K562 (cell line): Measurements from ENCODE around the gene SMAD3. TPM values are rescaled to one million over a fixed set of nuclear protein-coding genes. Genes with fewer than 3 reads are reported as not detected.

Source experiments
- ATAC-seq: fragments of 200-7000 bp; cut with Tn5 transposase; 3 replicates; pipeline ENCODE4 v1.9.1; 2020; ENCODE audit warnings: moderate library complexity
- BruUV-seq: library from RNA; stranded (reverse); fragments of 400-500 nt; replicated peaks from 2 replicates; lab custom pipeline; 2021; lab: Mats Ljungman, UMichigan
- CTCF ChIA-PET: fragments of 300-600 bp; formaldehyde crosslinking; extraction: SDS; loops from one replicate; lab custom pipeline; 2021; ENCODE audit warnings: low intra/inter-chr PET ratio; lab: Yijun Ruan, JAX
- POLR2A ChIA-PET: fragments of 300-600, 350-650 bp; sonication (Branson Sonifier 250); formaldehyde crosslinking; extraction: SDS; loops from one replicate; lab custom pipeline; 2021; ENCODE audit warnings: antibody characterized with exemption, inconsistent platforms; lab: Yijun Ruan, JAX
- DNase-seq, 4 experiments: peaks; one replicate each; pipeline versions ENCODE4 v3.0.0 to v3.0.0-alpha.2; 2011 to 2018; ENCODE audit warnings: low spot score in 3 of 4, mixed read lengths in 3 of 4; ENCODE audit errors: extremely low read depth in 1 of 4
- FAIRE-seq: peaks from 2 replicates; lab custom pipeline; 2011; peaks lifted over from hg19 to GRCh38; lab: Jason Lieb, UNC
- H2AFZ ChIP-seq: 2 replicates; pipeline ENCODE4 v1.6.0; 2011; ENCODE audit warnings: low read depth, low read length, control low read depth, inconsistent platforms
- H3K27ac ChIP-seq: fragments of 200-600 bp; 3 replicates; pipeline ENCODE4 v1.8.0; 2011; ENCODE audit warnings: low read depth, mild to moderate bottlenecking, control low read depth, inconsistent platforms, low read length, moderate library complexity, mixed read lengths; ENCODE audit errors: extremely low read depth
- H3K27me3 ChIP-seq, 2 experiments: fragments of 300-600 bp in 1 of 2; 2 replicates in 1 of 2; 3 replicates in 1 of 2; pipeline versions ENCODE4 v1.6.0 to v1.8.0; 2011; ENCODE audit warnings: inconsistent platforms in 2 of 2, low read length in 2 of 2, mild to moderate bottlenecking in 1 of 2, mixed read lengths in 1 of 2, moderate library complexity in 1 of 2; ENCODE audit not compliant: control insufficient read depth in 2 of 2, insufficient read depth in 2 of 2
- H3K36me3 ChIP-seq: fragments of 300-600 bp; 3 replicates; pipeline ENCODE4 v1.8.0; 2011; ENCODE audit warnings: mild to moderate bottlenecking, low read length, inconsistent platforms; ENCODE audit not compliant: control insufficient read depth, insufficient read depth
- H3K4me1 ChIP-seq, 2 experiments: fragments of 200-600 bp in 1 of 2; replicated peaks in 1 of 2; 2 replicates in 1 of 2; 3 replicates in 1 of 2; pipeline versions ENCODE4 v1.5.1 to v1.8.0; 2011; ENCODE audit warnings: inconsistent platforms in 2 of 2, low read length in 2 of 2, mild to moderate bottlenecking in 1 of 2, mixed read lengths in 1 of 2, moderate library complexity in 1 of 2; ENCODE audit not compliant: control insufficient read depth in 2 of 2, insufficient read depth in 2 of 2
- H3K4me2 ChIP-seq: 2 replicates; pipeline ENCODE4 v1.6.1; 2011; ENCODE audit warnings: low read length, control low read depth, inconsistent platforms, mixed read lengths; ENCODE audit not compliant: insufficient read depth
- H3K4me3 ChIP-seq: fragments of 200-600 bp; sonication (generic), shearing (Covaris generic); 2 replicates; pipeline ENCODE4 v1.5.1; 2016; ENCODE audit warnings: control low read depth, inconsistent platforms
- H3K79me2 ChIP-seq: fragments of 200-600 bp; 3 replicates; pipeline ENCODE4 v1.8.0; 2011; ENCODE audit warnings: low read length, inconsistent platforms; ENCODE audit not compliant: control insufficient read depth, insufficient read depth
- H3K9ac ChIP-seq, 2 experiments: 2 replicates each; pipeline versions ENCODE4 v1.6.0 to v1.6.1; 2011; ENCODE audit warnings: low read depth in 2 of 2, low read length in 2 of 2, control low read depth in 1 of 2, inconsistent platforms in 1 of 2, mild to moderate bottlenecking in 1 of 2, mixed read lengths in 1 of 2; ENCODE audit not compliant: insufficient read depth in 1 of 2
- H3K9me1 ChIP-seq: one replicate; pipeline ENCODE4 v1.6.0; 2011; ENCODE audit warnings: inconsistent platforms, mild to moderate bottlenecking, low read length, moderate library complexity; ENCODE audit not compliant: control insufficient read depth, insufficient read depth
- H3K9me3 ChIP-seq: replicated peaks from 2 replicates; pipeline ENCODE4 v1.5.1; 2011; ENCODE audit warnings: low read depth, low read length, inconsistent platforms; ENCODE audit not compliant: control insufficient read depth, insufficient read depth
- H4K20me1 ChIP-seq: replicated peaks from 2 replicates; pipeline ENCODE4 v1.6.1; 2011; ENCODE audit warnings: low read length, inconsistent platforms, mixed read lengths; ENCODE audit not compliant: control insufficient read depth, insufficient read depth
- ATF4 ChIP-seq: fragments of 450-650 bp; formaldehyde crosslinking; IDR thresholded peaks from 2 replicates; pipeline ENCODE4 v1.4.0; 2022; ENCODE audit warnings: mild to moderate bottlenecking, moderate library complexity
- CHD7 ChIP-seq: fragments of 200-600 bp; sonication (generic); IDR thresholded peaks from one replicate; pipeline ENCODE4 v1.6.1; 2012; ENCODE audit warnings: mild to moderate bottlenecking, low read depth, low read length, inconsistent platforms
- HLTF ChIP-seq: fragments of 450-650 bp; IDR thresholded peaks from 2 replicates; pipeline ENCODE4 v1.6.1; 2016
- MXI1 ChIP-seq: IDR thresholded peaks from 2 replicates; pipeline ENCODE4 v1.6.1; 2011; ENCODE audit warnings: low read depth, mild to moderate bottlenecking, improper control_type of control experiment, low read length
- SNRNP70 ChIP-seq: fragments of 200-400 bp; formaldehyde crosslinking; optimal IDR thresholded peaks from 2 replicates; pipeline ENCODE3; 2017; ENCODE audit warnings: low read depth, low read length
- THRA ChIP-seq: fragments of 450-650 bp; IDR thresholded peaks from 2 replicates; pipeline ENCODE4 v1.6.1; 2017; ENCODE audit warnings: mild to moderate bottlenecking, moderate library complexity
- WGBS: fragments of 100-300 bp; shearing (Covaris generic); methylation state at CpG from one replicate; pipeline ENCODE4 v1.1.6; 2016; ENCODE audit warnings: low coverage, mixed read lengths; ENCODE audit not compliant: insufficient coverage; ENCODE audit errors: missing lambda C conversion rate; 5-methylcytosine and 5-hydroxymethylcytosine counted together
- in situ Hi-C: fragments of 300-500 bp; cut with MboI; formaldehyde crosslinking; loops from 4 replicates; pipeline ENCODE4 v1.15.0; 2018; ENCODE audit warnings: inconsistent platforms, mixed read lengths
- intact Hi-C: fragments of 100-400 bp; cut with micrococcal nuclease; formaldehyde crosslinking; loops from 2 replicates; pipeline ENCODE4 v1.14.2; 2022
- polyA plus RNA-seq, 8 experiments: library from polyadenylated mRNA; depleted of rRNA in 4 of 8; stranded (reverse) in 5 of 8; unstranded in 3 of 8; fragments of >200 nt; fragmentation: Nextera tagmentation in 2 of 8; fragmentation: Illumina TruSeq in 1 of 8; extraction: Ambion mirVana in 2 of 8; extraction: Trizol in 1 of 8; gene quantifications; 2 replicates each; pipeline versions ENCODE4 v1.2.1 to v1.2.3, GENCODE V29; 2011 to 2014; ENCODE audit warnings: inconsistent platforms in 1 of 8, missing spikeins in 1 of 8
- total RNA-seq, 7 experiments: library from RNA; depleted of rRNA in 6 of 7; stranded (reverse); fragments of >200 nt in 6 of 7; fragmentation: Illumina TruSeq in 2 of 7; extraction: Trizol in 2 of 7; gene quantifications; 2 replicates each; pipeline versions ENCODE4 v1.2.1 to v1.2.3, GENCODE V29; 2011 to 2021; ENCODE audit warnings: low replicate concordance in 1 of 7

SMAD3 gene
- total and polyA plus RNA-seq, 9 of the 15 experiments (the other 6 are each of a cell fraction or from before 2014, with no cell fraction given) = 4.3 to 39.2 (median 11.1) TPM

GRCh38 chr15:67091071-67091979 lies 25.9 kb downstream of the SMAD3 start:
- 2% methylated on average over 14 of the region's 14 CpGs for WGBS
- in situ Hi-C loops = no loop called here
- TF ChIP-seq HLTF = 0 out of 2 replicates have a peak, but pooled peaks have one; percentile 15
- no peak for TF ChIP-seq THRA
- peak; percentile 70 for TF ChIP-seq ATF4 (CRISPR knock-in tag)
- peak; percentile 84 for TF ChIP-seq MXI1
- no peak for TF ChIP-seq CHD7
- TF ChIP-seq SNRNP70 = no peak

More at GRCh38 chr15:67091071-67091979, 25.9 kb downstream of the SMAD3 start:
- H3K27ac ChIP-seq = peak overlapping the region; percentile 97
- peak; percentile 85 to 98 (median 90) for DNase-seq
- H3K4me1 ChIP-seq = peaks cover 70 to 72% of the 10 kb centered on the region in 2 experiments
- TSS peak; percentile 24 for BruUV-seq
- peak overlapping the region; percentile 12; the same call in 1 of the 2 replicates for H3K4me3 ChIP-seq
- H4K20me1 ChIP-seq = no peaks in the 10 kb centered on the region
- H3K9me1 ChIP-seq = peaks cover 5% of the 10 kb centered on the region
- intact Hi-C loops = loop anchor here (2.0 kb wide), 1 partner anchor 23 kb away; no protein-coding TSS in a partner anchor
- peak; percentile 100 for FAIRE-seq
- H3K9ac ChIP-seq = peak overlapping the region; percentile 71 to 84; a peak in 3 of 4 replicates
- ChIA-PET CTCF (no interaction called here), POLR2A (interaction anchor here (0.7 to 3.3 kb wide), 10 partner anchors 9 to 28 kb away, joined by 3 to 12 read pairs (median 5); partner anchors contain the start of gene SMAD3)
- H3K79me2 ChIP-seq = peaks cover 89% of the 10 kb centered on the region
- peak overlapping the region; percentile 72 for H3K4me2 ChIP-seq
- peak; percentile 89 for ATAC-seq
- H3K9me3 ChIP-seq = no peaks in the 10 kb centered on the region
- H2AFZ ChIP-seq = no peak overlapping the region; the same call in 1 of the 2 replicates
- H3K27me3 ChIP-seq = no peaks in the 10 kb centered on the region
- peaks cover 34% of the 10 kb centered on the region; the same call in 2 of the 3 replicates for H3K36me3 ChIP-seq
